H9 (cell line): ENCODE measurements around the gene NUP210L. TPM values are rescaled to one million over a fixed set of nuclear protein-coding genes. Genes with fewer than 3 reads are reported as not detected.
A peak's percentile ranks its signal among the peaks of the same experiment; 100 is the strongest.

Experiments
- DNase-seq: peaks from one replicate; pipeline ENCODE4 v3.0.0-alpha.2; 2017
- H2AFZ ChIP-seq: one replicate; pipeline ENCODE4 v1.6.1; 2013; ENCODE audit warnings: mild to moderate bottlenecking, low read length, control low read depth, moderate library complexity
- H2AK5ac ChIP-seq: 2 replicates; pipeline ENCODE4 v1.6.1; 2013; ENCODE audit warnings: low read length, control low read depth, mixed read lengths; ENCODE audit not compliant: insufficient read length
- H2BK120ac ChIP-seq: one replicate; pipeline ENCODE4 v1.6.1; 2013; ENCODE audit warnings: low read depth, mild to moderate bottlenecking, low read length, control low read depth, inconsistent platforms; ENCODE audit not compliant: poor library complexity, severe bottlenecking
- H2BK12ac ChIP-seq: 2 replicates; pipeline ENCODE4 v1.6.1; 2013; ENCODE audit warnings: low read length, control low read depth, mixed read lengths, low read depth; ENCODE audit not compliant: insufficient read length
- H2BK15ac ChIP-seq: 2 replicates; pipeline ENCODE4 v1.6.1; 2013; ENCODE audit warnings: low read depth, low read length, control low read depth
- H2BK20ac ChIP-seq: one replicate; pipeline ENCODE4 v1.6.1; 2013; ENCODE audit warnings: low read depth, mild to moderate bottlenecking, low read length, control low read depth, inconsistent platforms; ENCODE audit not compliant: poor library complexity, severe bottlenecking
- H2BK5ac ChIP-seq: 2 replicates; pipeline ENCODE4 v1.6.1; 2013; ENCODE audit warnings: low read length, control low read depth, mixed read lengths; ENCODE audit not compliant: insufficient read length
- H3K14ac ChIP-seq: 2 replicates; pipeline ENCODE4 v1.6.1; 2013; ENCODE audit warnings: low read length, control low read depth; ENCODE audit not compliant: insufficient read depth
- H3K18ac ChIP-seq: 2 replicates; pipeline ENCODE4 v1.6.1; 2013; ENCODE audit warnings: low read depth, mild to moderate bottlenecking, mixed read lengths, low read length, control low read depth; ENCODE audit not compliant: insufficient read length
- H3K23ac ChIP-seq: 2 replicates; pipeline ENCODE4 v1.6.1; 2013; ENCODE audit warnings: low read length, control low read depth, mixed read lengths, low read depth; ENCODE audit not compliant: insufficient read length
- H3K23me2 ChIP-seq: 2 replicates; pipeline ENCODE4 v1.6.1; 2013; ENCODE audit warnings: low read depth, mild to moderate bottlenecking, mixed read lengths, low read length, control low read depth; ENCODE audit not compliant: insufficient read length, poor library complexity, severe bottlenecking
- H3K27ac ChIP-seq: 2 replicates; pipeline ENCODE4 v1.5.1; 2013; ENCODE audit warnings: low read length, control low read depth, mixed read lengths, low read depth; ENCODE audit not compliant: insufficient read length
- H3K27me3 ChIP-seq: 2 replicates; pipeline ENCODE4 v1.6.1; 2013; ENCODE audit warnings: low read length, control low read depth, inconsistent platforms; ENCODE audit not compliant: insufficient read depth
- H3K4ac ChIP-seq: 2 replicates; pipeline ENCODE4 v1.6.1; 2013; ENCODE audit warnings: low read depth, mild to moderate bottlenecking, control low read depth, inconsistent platforms, low read length, moderate library complexity
- H3K4me1 ChIP-seq: 2 replicates; pipeline ENCODE4 v1.6.1; 2013; ENCODE audit warnings: low read length, control low read depth, inconsistent platforms; ENCODE audit not compliant: insufficient read depth
- H3K4me2 ChIP-seq: 2 replicates; pipeline ENCODE4 v1.6.1; 2013; ENCODE audit warnings: low read length, control low read depth, mixed read lengths; ENCODE audit not compliant: insufficient read length, insufficient read depth
- H3K56ac ChIP-seq: 2 replicates; pipeline ENCODE4 v1.6.1; 2013; ENCODE audit warnings: low read depth, mild to moderate bottlenecking, mixed read lengths, low read length, control low read depth; ENCODE audit not compliant: insufficient read length
- H3K79me1 ChIP-seq: 2 replicates; pipeline ENCODE4 v1.6.1; 2013; ENCODE audit warnings: low read depth, mild to moderate bottlenecking, moderate library complexity, low read length, control low read depth, inconsistent platforms; ENCODE audit not compliant: insufficient read depth, poor library complexity, severe bottlenecking
- H3K79me2 ChIP-seq: 2 replicates; pipeline ENCODE4 v1.6.1; 2013; ENCODE audit warnings: low read length, control low read depth, inconsistent platforms; ENCODE audit not compliant: insufficient read depth
- H3K9ac ChIP-seq: 2 replicates; pipeline ENCODE4 v1.6.1; 2013; ENCODE audit warnings: low read length, control low read depth, mixed read lengths; ENCODE audit not compliant: insufficient read length; ENCODE audit errors: extremely low read depth
- H3K9me3 ChIP-seq: one replicate; pipeline ENCODE4 v1.6.1; 2013; ENCODE audit warnings: low read depth, low read length, inconsistent platforms; ENCODE audit not compliant: control insufficient read depth
- H3T11ph ChIP-seq: one replicate; pipeline ENCODE4 v1.6.1; 2013; ENCODE audit warnings: mild to moderate bottlenecking, low read length, control low read depth, inconsistent platforms
- H4K20me1 ChIP-seq: one replicate; pipeline ENCODE4 v1.6.1; 2013; ENCODE audit not compliant: control insufficient read depth, insufficient read length, insufficient read depth
- H4K5ac ChIP-seq: 2 replicates; pipeline ENCODE4 v1.6.1; 2013; ENCODE audit warnings: low read depth, mild to moderate bottlenecking, mixed read lengths, low read length, control low read depth; ENCODE audit not compliant: insufficient read length
- H4K8ac ChIP-seq: replicated peaks from 2 replicates; pipeline ENCODE4 v1.6.1; 2013; ENCODE audit warnings: low read length, control low read depth, mixed read lengths, low read depth; ENCODE audit not compliant: insufficient read length
- H4K91ac ChIP-seq: 2 replicates; pipeline ENCODE4 v1.6.1; 2013; ENCODE audit warnings: low read depth, mild to moderate bottlenecking, moderate library complexity, mixed read lengths, low read length, control low read depth; ENCODE audit not compliant: insufficient read length
- H3K27ac Mint-ChIP-seq, 3 experiments: 2 replicates in 2 of 3; 3 replicates in 1 of 3; pipeline ENCODE4 v1.8.0; 2020 to 2021; ENCODE audit warnings: mixed read lengths in 3 of 3, mild to moderate bottlenecking in 1 of 3, moderate library complexity in 1 of 3
- H3K27me3 Mint-ChIP-seq: 2 replicates; pipeline ENCODE4 v1.8.0; 2021; ENCODE audit warnings: low read depth, mild to moderate bottlenecking, moderate library complexity, mixed read lengths
- H3K36me3 Mint-ChIP-seq, 3 experiments: 2 replicates in 2 of 3; 3 replicates in 1 of 3; pipeline ENCODE4 v1.8.0; 2020 to 2021; ENCODE audit warnings: low read depth in 3 of 3, mixed read lengths in 3 of 3; ENCODE audit not compliant: insufficient read depth in 1 of 3
- H3K4me1 Mint-ChIP-seq, 2 experiments: 2 replicates each; pipeline ENCODE4 v1.8.0; 2020; ENCODE audit warnings: mixed read lengths in 2 of 2
- H3K4me3 Mint-ChIP-seq, 2 experiments: 2 replicates in 1 of 2; 3 replicates in 1 of 2; pipeline ENCODE4 v1.8.0; 2020 to 2021; ENCODE audit warnings: mild to moderate bottlenecking in 2 of 2, mixed read lengths in 2 of 2, moderate library complexity in 1 of 2
- H3K9me3 Mint-ChIP-seq, 2 experiments: 2 replicates in 1 of 2; 3 replicates in 1 of 2; pipeline ENCODE4 v1.8.0; 2020; ENCODE audit warnings: mild to moderate bottlenecking in 2 of 2, mixed read lengths in 2 of 2, moderate library complexity in 1 of 2
- WGBS: extraction: QIAGEN DNeasy Blood & Tissue Kit; methylation state at CpG from one replicate; pipeline ENCODE4 v1.1.7; 2013; ENCODE audit warnings: missing lambda C conversion rate, low lambda C conversion rate, mixed read lengths; ENCODE audit not compliant: insufficient read length; ENCODE audit errors: extremely low coverage; 5-methylcytosine and 5-hydroxymethylcytosine counted together
- microRNA-seq: library from miRNA; unstranded; fragments of <30 nt; microRNA quantifications from one replicate; pipeline ENCODE4, GENCODE V29; 2020; ENCODE audit warnings: borderline microRNAs expressed
- total RNA-seq: library from RNA; stranded (reverse); gene quantifications from 2 replicates; pipeline ENCODE4 v1.2.1, GENCODE V29; 2021
- TF ChIP-seq, protein P1 (sequence below): fragments of 200-600 bp; sonication (generic); conservative IDR thresholded peaks from 3 replicates; pipeline ENCODE4 v1.8.0; 2021; ENCODE audit warnings: antibody characterized with exemption, mild to moderate bottlenecking

The NUP210L gene
- total RNA-seq, 1 experiment from 2014 or later, result 0.04 TPM

DNA sequence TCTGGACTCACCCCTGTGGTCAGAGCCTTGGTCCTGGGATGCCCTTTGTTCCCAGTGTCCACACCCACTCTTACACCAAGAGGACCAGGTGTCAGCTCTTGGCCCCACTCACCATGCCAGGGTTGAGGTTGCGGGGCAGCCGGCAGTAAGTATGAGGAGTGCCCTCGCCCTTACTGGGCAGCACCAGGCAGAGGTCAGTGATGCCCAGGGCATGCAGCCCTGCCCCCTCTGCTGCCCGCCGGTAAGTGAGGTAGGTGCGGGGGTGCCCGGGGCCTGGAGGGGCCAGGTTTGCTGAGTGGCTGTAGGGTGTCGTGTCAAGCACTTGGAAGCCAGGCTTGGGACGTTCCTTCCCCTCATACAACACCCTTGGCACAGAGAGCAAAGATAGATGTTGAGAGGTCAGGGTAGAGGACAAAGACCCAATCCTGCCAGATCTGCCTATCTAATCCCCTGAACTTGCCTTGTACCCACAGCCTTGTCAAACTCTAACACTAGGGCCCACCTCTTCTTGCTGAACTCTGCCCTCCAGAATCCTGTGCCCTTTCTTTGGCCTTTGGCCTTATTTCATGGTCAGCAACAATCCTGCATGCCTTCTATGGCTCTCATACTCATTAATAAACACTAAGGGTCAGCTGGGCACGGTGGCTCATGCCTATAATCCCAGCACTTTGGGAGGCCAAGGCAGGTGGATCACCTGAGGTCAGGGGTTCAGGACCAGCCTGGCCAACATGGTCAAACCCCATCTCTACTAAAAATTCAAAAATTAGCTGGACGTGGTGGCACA is 211.9 kb downstream of the NUP210L start:
- H2BK15ac ChIP-seq, result no peak overlapping the region
- Mint-ChIP-seq H3K9me3 (no peaks in the 10 kb centered on the region), H3K27me3 (no peaks in the 10 kb centered on the region), H3K4me3 (no peak overlapping the region), H3K27ac (peak overlapping the region in 1 of 3 experiments; percentile 48; a peak in 1 of 7 replicates), H3K36me3 (peaks cover 11 to 50% (median 40%) of the 10 kb centered on the region in 3 experiments), H3K4me1 (peaks cover 10 to 17% of the 10 kb centered on the region in 2 experiments)
- H4K8ac ChIP-seq, result no peak overlapping the region
- H4K20me1 ChIP-seq, result no peaks in the 10 kb centered on the region
- WGBS, result no CpG with 5 or more reads among the region's 11 CpGs
- H3K18ac ChIP-seq, result no peak overlapping the region
- H3K4me1 ChIP-seq, result no peaks in the 10 kb centered on the region; the same call in 1 of the 2 replicates
- no peaks in the 10 kb centered on the region for H3K9me3 ChIP-seq
- no peak overlapping the region for H2BK12ac ChIP-seq
- no peaks in the 10 kb centered on the region for H3K27me3 ChIP-seq
- H3K4me2 ChIP-seq, result no peak overlapping the region
- H3K9ac ChIP-seq, result no peak overlapping the region
- no peak overlapping the region for H2BK20ac ChIP-seq
- peaks cover 5% of the 10 kb centered on the region for H3K23me2 ChIP-seq
- H4K5ac ChIP-seq, result no peak overlapping the region
- no peak overlapping the region for H4K91ac ChIP-seq
- DNase-seq, result no peak
- no peak overlapping the region for H3K56ac ChIP-seq
- no peaks in the 10 kb centered on the region for H3K79me2 ChIP-seq
- no peak overlapping the region for H2BK120ac ChIP-seq
- TF ChIP-seq, protein P1, sequence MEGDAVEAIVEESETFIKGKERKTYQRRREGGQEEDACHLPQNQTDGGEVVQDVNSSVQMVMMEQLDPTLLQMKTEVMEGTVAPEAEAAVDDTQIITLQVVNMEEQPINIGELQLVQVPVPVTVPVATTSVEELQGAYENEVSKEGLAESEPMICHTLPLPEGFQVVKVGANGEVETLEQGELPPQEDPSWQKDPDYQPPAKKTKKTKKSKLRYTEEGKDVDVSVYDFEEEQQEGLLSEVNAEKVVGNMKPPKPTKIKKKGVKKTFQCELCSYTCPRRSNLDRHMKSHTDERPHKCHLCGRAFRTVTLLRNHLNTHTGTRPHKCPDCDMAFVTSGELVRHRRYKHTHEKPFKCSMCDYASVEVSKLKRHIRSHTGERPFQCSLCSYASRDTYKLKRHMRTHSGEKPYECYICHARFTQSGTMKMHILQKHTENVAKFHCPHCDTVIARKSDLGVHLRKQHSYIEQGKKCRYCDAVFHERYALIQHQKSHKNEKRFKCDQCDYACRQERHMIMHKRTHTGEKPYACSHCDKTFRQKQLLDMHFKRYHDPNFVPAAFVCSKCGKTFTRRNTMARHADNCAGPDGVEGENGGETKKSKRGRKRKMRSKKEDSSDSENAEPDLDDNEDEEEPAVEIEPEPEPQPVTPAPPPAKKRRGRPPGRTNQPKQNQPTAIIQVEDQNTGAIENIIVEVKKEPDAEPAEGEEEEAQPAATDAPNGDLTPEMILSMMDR, result no peak
- H2BK5ac ChIP-seq, result no peak overlapping the region
- no peak overlapping the region for H3K23ac ChIP-seq
- no peak overlapping the region for H3K27ac ChIP-seq
- H3K4ac ChIP-seq, result no peak overlapping the region
- no peak overlapping the region for H3K14ac ChIP-seq
- H2AK5ac ChIP-seq, result no peak overlapping the region
- peaks cover 3% of the 10 kb centered on the region for H3K79me1 ChIP-seq
- no peak overlapping the region for H3T11ph ChIP-seq
- H2AFZ ChIP-seq, result no peak overlapping the region

Small RNA genes within 50 kb of the gene (microRNA-seq; reads per million reads assigned to microRNA genes)
- 1.5 reads per million, percentile 13 among the genes with 10 or more reads in this experiment for gene MIR190B
- not detected for gene MIR5698
- 0.35 reads per million for gene MIR6737

Other genes starting within 250 kb of the NUP210L start
- gene GATAD2B, start 232.1 kb downstream of the NUP210L start, total RNA-seq, result 37.0 and 44.1 TPM in 2 replicates
- gene DENND4B, start 208.4 kb downstream of the NUP210L start, total RNA-seq, result 82.8 and 84.6 TPM in 2 replicates
- gene CRTC2, start 196.5 kb downstream of the NUP210L start, total RNA-seq, result 44.7 and 45.7 TPM in 2 replicates
- 161 and 170 TPM in 2 replicates for gene SLC39A1, start 191.5 kb downstream of the NUP210L start, total RNA-seq
- gene CREB3L4, start 187.2 kb downstream of the NUP210L start, total RNA-seq, result 27.6 and 27.7 TPM in 2 replicates
- 85.0 and 85.4 TPM in 2 replicates for gene JTB, start 177.4 kb downstream of the NUP210L start, total RNA-seq
- gene RAB13, start 168.7 kb downstream of the NUP210L start, total RNA-seq, result 122 and 130 TPM in 2 replicates
- gene RPS27, start 164.3 kb downstream of the NUP210L start, total RNA-seq, result 2,196 and 2,321 TPM in 2 replicates
- gene TPM3, start 37.0 kb upstream of the NUP210L start, total RNA-seq, result 508 and 513 TPM in 2 replicates
- gene CFAP141, start 51.3 kb upstream of the NUP210L start, total RNA-seq, result not detected in 2 replicates
- 258 and 265 TPM in 2 replicates for gene UBAP2L, start 65.9 kb upstream of the NUP210L start, total RNA-seq
- gene HAX1, start 117.6 kb upstream of the NUP210L start, total RNA-seq, result 79.8 and 80.4 TPM in 2 replicates
- gene AQP10, start 166.0 kb upstream of the NUP210L start, total RNA-seq, result not detected in 2 replicates
- gene ATP8B2, start 170.5 kb upstream of the NUP210L start, total RNA-seq, result 37.6 and 38.7 TPM in 2 replicates